GM18499 (cell line): Measurements from ENCODE around the gene IFIT3.
"Not testable (repeated sequence)": the region's sequence is repeated elsewhere in the genome, so short reads cannot be mapped to it uniquely, and the experiment has no call there.

Experiments
- ATAC-seq: cut with Tn5 transposase; IDR thresholded peaks from one replicate; pipeline ENCODE4 v1.9.1; 2021; ENCODE audit warnings: moderate number of reproducible peaks; ENCODE audit not compliant: insufficient read depth, unreplicated experiment

Gene IFIT3

GRCh38 chr10:89331487-89332122 lies 3.8 kb downstream of the IFIT3 start:
- not testable (repeated sequence) for ATAC-seq

- no peak for ATAC-seq
Observed at GRCh38 chr10:89332123-89332633, 4.4 kb downstream of the IFIT3 start.

- no peak for ATAC-seq
Observed at GRCh38 chr10:89335226-89335625, 7.4 kb downstream of the IFIT3 start.

GRCh38 chr10:89336241-89336640 lies 8.4 kb downstream of the IFIT3 start:
- ATAC-seq: no peak

- no peak for ATAC-seq
Observed at GRCh38 chr10:89337484-89337883, 9.7 kb downstream of the IFIT3 start.

GRCh38 chr10:89338713-89339112 lies 10.9 kb downstream of the IFIT3 start:
- ATAC-seq: no peak

GRCh38 chr10:89339875-89340274 lies 12.1 kb downstream of the IFIT3 start:
- no peak for ATAC-seq

GRCh38 chr10:89341649-89342048 lies 13.9 kb downstream of the IFIT3 start:
- no peak for ATAC-seq

- no peak for ATAC-seq
Observed at GRCh38 chr10:89342206-89342958, 14.6 kb downstream of the IFIT3 start.

GRCh38 chr10:89343089-89343767 lies 15.4 kb downstream of the IFIT3 start:
- ATAC-seq: no peak

- ATAC-seq: no peak
Observed at GRCh38 chr10:89344156-89344555, 16.4 kb downstream of the IFIT3 start.

GRCh38 chr10:89345367-89346000 lies 17.7 kb downstream of the IFIT3 start:
- ATAC-seq: no peak

GRCh38 chr10:89346405-89347254 lies 18.8 kb downstream of the IFIT3 start:
- ATAC-seq: no peak

- no peak for ATAC-seq
Observed at GRCh38 chr10:89347701-89348457, 20.1 kb downstream of the IFIT3 start.

GRCh38 chr10:89348481-89348880 lies 20.7 kb downstream of the IFIT3 start:
- no peak for ATAC-seq

- ATAC-seq: no peak
Observed at GRCh38 chr10:89348975-89349374, 21.2 kb downstream of the IFIT3 start.

- not testable (repeated sequence) for ATAC-seq
Observed at GRCh38 chr10:89350631-89351315, 23.0 kb downstream of the IFIT3 start.

- ATAC-seq: peak; percentile 73
Observed at GRCh38 chr10:89351412-89351779, 23.6 kb downstream of the IFIT3 start.
